Fibroblast of lung (primary cell): ENCODE data around the gene DSG1.

ENCODE experiments used
- CTCF ChIP-seq, 2 donors: IDR thresholded peaks in 1 of 2; conservative IDR thresholded peaks in 1 of 2; 1 replicate in 1 of 2; 2 replicates in 1 of 2; pipeline ENCODE4 v1.5.1; 2011 to 2012; ENCODE audit warnings: low read length in 2 of 2, control low read depth in 1 of 2, inconsistent platforms in 1 of 2, low read depth in 1 of 2, mild to moderate bottlenecking in 1 of 2
- EZH2 ChIP-seq: IDR thresholded peaks from 2 replicates; pipeline ENCODE4 v1.5.1; 2012; ENCODE audit warnings: low read length, control low read depth, mild to moderate bottlenecking; ENCODE audit errors: missing control alignments

GRCh38 chr18:31398191-31398590 lies 80.2 kb downstream of the DSG1 start:
- TF ChIP-seq CTCF (conservative IDR thresholded peaks at IDR 0.05 in 1 of 2, IDR thresholded peaks at IDR 0.05 in 1 of 2; ENCODE audit: low read depth in 1 of 2, low read length in 2 of 2) (no peak), EZH2 (no peak)
